ENCODE measurements around the gene PINLYP. TPM values are rescaled to one million over a fixed set of nuclear protein-coding genes. Genes with fewer than 3 reads are reported as not detected.
A peak's percentile ranks its signal among the peaks of the same experiment; 100 is the strongest.

Gene PINLYP
- polyA plus RNA-seq, 3 donors = 0.83 to 1.3 (median 0.93) TPM

GRCh38 chr19:43533546-43534304 lies 41.9 kb upstream of the PINLYP start:
- H3K36me3 ChIP-seq (replicated peaks in 1 of 2; ENCODE audit: control insufficient read depth in 1 of 2, insufficient read depth in 2 of 2, low read length in 2 of 2) = peaks cover 7 to 8% of the 10 kb centered on the region in 2 donors
- no peak for TF ChIP-seq CTCF (IDR thresholded peaks at IDR 0.05)
- peak overlapping the region; percentile 97 for H3K4me3 Mint-ChIP-seq
- H3K9ac ChIP-seq (ENCODE audit: insufficient read depth, low read length, poor library complexity, severe bottlenecking) = peak overlapping the region; percentile 65
- H3K36me3 Mint-ChIP-seq = peaks cover 17 to 27% of the 10 kb centered on the region in 2 donors
- peaks cover 25% of the 10 kb centered on the region for H3K4me1 Mint-ChIP-seq
- intact Hi-C loops (cut with micrococcal nuclease) = loop anchor here (1.0 to 10.0 kb wide), 3 partner anchors 49 to 63 kb away; partner anchors contain the start of genes IRGQ (in 2 of the 2) and ZNF576 (in 2 of the 2)
- peak overlapping the region; percentile 81 for H3K4me2 ChIP-seq (replicated peaks; ENCODE audit: extremely low read depth, low read length, poor library complexity, severe bottlenecking)
- peak overlapping the region; percentile 93 to 98 (median 97) for H3K27ac Mint-ChIP-seq
- H3K27ac ChIP-seq (ENCODE audit: low read depth in 1 of 2, low read length in 2 of 2) = peak overlapping the region; percentile 71 to 84
- peak overlapping the region; percentile 56 to 96 (median 62) for H3K4me3 ChIP-seq (replicated peaks in 1 of 3; ENCODE audit: low read depth in 2 of 3, low read length in 3 of 3)
- H3K4me1 ChIP-seq (ENCODE audit: control insufficient read depth in 1 of 2, insufficient read depth in 2 of 2, low read length in 2 of 2) = peaks cover 16 to 22% of the 10 kb centered on the region in 2 donors
- DNase-seq = peak; percentile 90 to 95 (median 91)
- H3K27me3 ChIP-seq (ENCODE audit: control insufficient read depth in 2 of 2, insufficient read depth in 2 of 2, low read length in 2 of 2) = no peaks in the 10 kb centered on the region
- peak overlapping the region; percentile 85 for H2AFZ ChIP-seq (ENCODE audit: insufficient read depth, low read depth, low read length, poor library complexity, severe bottlenecking)
- H3K79me2 ChIP-seq (ENCODE audit: insufficient read depth, low read length) = no peaks in the 10 kb centered on the region
- H3K27me3 Mint-ChIP-seq (ENCODE audit: low read depth in 3 of 3) = peaks cover 0 to 5% (median 0%) of the 10 kb centered on the region in 3 donors
- 1% methylated on average over 38 of the region's 41 CpGs for WGBS (ENCODE audit: insufficient coverage)
- no peaks in the 10 kb centered on the region for H3K9me3 ChIP-seq (replicated peaks in 1 of 2; ENCODE audit: control insufficient read depth in 1 of 2, insufficient read depth in 1 of 2, low read length in 2 of 2)
- no peaks in the 10 kb centered on the region for H3K9me3 Mint-ChIP-seq
- H4K20me1 ChIP-seq (ENCODE audit: insufficient read depth, low read length) = peaks cover 4% of the 10 kb centered on the region

- peak overlapping the region; percentile 81 for H3K4me2 ChIP-seq (replicated peaks; ENCODE audit: extremely low read depth, low read length, poor library complexity, severe bottlenecking)
- DNase-seq = peak in 1 of 3 donors; percentile 73
- H4K20me1 ChIP-seq (ENCODE audit: insufficient read depth, low read length) = peaks cover 4% of the 10 kb centered on the region
- H3K36me3 ChIP-seq (replicated peaks in 1 of 2; ENCODE audit: control insufficient read depth in 1 of 2, insufficient read depth in 2 of 2, low read length in 2 of 2) = peaks cover 7 to 14% of the 10 kb centered on the region in 2 donors
- peak overlapping the region; percentile 97 for H3K4me3 Mint-ChIP-seq
- peaks cover 0 to 4% (median 0%) of the 10 kb centered on the region in 7 donors for H3K9me3 Mint-ChIP-seq
- no peak overlapping the region for H3K9ac ChIP-seq (ENCODE audit: insufficient read depth, low read length, poor library complexity, severe bottlenecking)
- H2AFZ ChIP-seq (ENCODE audit: insufficient read depth, low read depth, low read length, poor library complexity, severe bottlenecking) = peak overlapping the region; percentile 85
- no peaks in the 10 kb centered on the region for H3K79me2 ChIP-seq (ENCODE audit: insufficient read depth, low read length)
- no peaks in the 10 kb centered on the region for H3K27me3 ChIP-seq (ENCODE audit: control insufficient read depth in 2 of 2, insufficient read depth in 2 of 2, low read length in 2 of 2)
- peaks cover 16 to 22% of the 10 kb centered on the region in 2 donors for H3K4me1 ChIP-seq (ENCODE audit: control insufficient read depth in 1 of 2, insufficient read depth in 2 of 2, low read length in 2 of 2)
- peak overlapping the region; percentile 56 to 96 (median 62) for H3K4me3 ChIP-seq (replicated peaks in 1 of 3; ENCODE audit: low read depth in 2 of 3, low read length in 3 of 3)
- no peaks in the 10 kb centered on the region for H3K9me3 ChIP-seq (replicated peaks in 1 of 2; ENCODE audit: control insufficient read depth in 1 of 2, insufficient read depth in 1 of 2, low read length in 2 of 2)
- TF ChIP-seq CTCF (IDR thresholded peaks at IDR 0.05) = no peak
- WGBS (ENCODE audit: insufficient coverage) = 57% methylated on average over 14 of the region's 17 CpGs
- peaks cover 25% of the 10 kb centered on the region for H3K4me1 Mint-ChIP-seq
- peaks cover 22 to 32% of the 10 kb centered on the region in 2 donors for H3K36me3 Mint-ChIP-seq
- peaks cover 0 to 5% (median 0%) of the 10 kb centered on the region in 3 donors for H3K27me3 Mint-ChIP-seq (ENCODE audit: low read depth in 3 of 3)
- intact Hi-C loops (cut with micrococcal nuclease) = loop anchor here (5.0 to 10.0 kb wide), 2 partner anchors 48 to 60 kb away; partner anchors contain the start of genes IRGQ (in 1 of the 2) and ZNF576 (in 1 of the 2)
- peak overlapping the region in 6 of 7 donors; percentile 93 to 98 (median 96) for H3K27ac Mint-ChIP-seq
- peak overlapping the region; percentile 71 to 84 for H3K27ac ChIP-seq (ENCODE audit: low read depth in 1 of 2, low read length in 2 of 2)
Measured at GRCh38 chr19:43534305-43534815, 41.2 kb upstream of the PINLYP start.

Measured in CD14-positive monocyte (primary cell).